IMR-90 (cell line): ENCODE data around the gene TGM1. TPM values are rescaled to one million over a fixed set of nuclear protein-coding genes. Genes with fewer than 3 reads are reported as not detected.

Experiments used
- ATAC-seq: fragments of 200-7000 bp; cut with Tn5 transposase; 2 replicates; pipeline ENCODE4 v1.9.1; 2020; ENCODE audit warnings: low read depth, mild to moderate bottlenecking, moderate library complexity
- BruUV-seq: library from RNA; stranded (reverse); fragments of 400-500 nt; replicated peaks from 2 replicates; lab custom pipeline; 2021; lab: Mats Ljungman, UMichigan
- CTCF ChIA-PET: fragments of 300-600 bp; formaldehyde crosslinking; extraction: SDS; loops from one replicate; lab custom pipeline; 2021; ENCODE audit warnings: antibody characterized with exemption; lab: Yijun Ruan, JAX
- POLR2A ChIA-PET: fragments of 300-600 bp; sonication (Branson Sonifier 250); formaldehyde crosslinking; loops from one replicate; lab custom pipeline; 2022; ENCODE audit warnings: antibody characterized with exemption; ENCODE audit not compliant: unreplicated experiment; lab: Charles Lee
- DNase-seq: peaks from one replicate; pipeline ENCODE4 v3.0.0; 2013
- H2AFZ ChIP-seq: replicated peaks from 2 replicates; pipeline ENCODE3; 2013; ENCODE audit warnings: low read length, mild to moderate bottlenecking; ENCODE audit not compliant: poor library complexity
- H2AK5ac ChIP-seq: 2 replicates; pipeline ENCODE4 v1.6.1; 2013; ENCODE audit warnings: low read depth, low read length, inconsistent platforms
- H2AK9ac ChIP-seq: replicated peaks from 2 replicates; pipeline ENCODE3; 2013; ENCODE audit warnings: mild to moderate bottlenecking, low read depth, low read length, moderate library complexity; ENCODE audit not compliant: poor library complexity
- H2BK120ac ChIP-seq: 2 replicates; pipeline ENCODE4 v1.6.1; 2013; ENCODE audit warnings: low read depth, low read length, inconsistent platforms
- H2BK15ac ChIP-seq: 3 replicates; pipeline ENCODE4 v1.6.1; 2013; ENCODE audit warnings: low read depth, low read length, inconsistent platforms
- H2BK20ac ChIP-seq: 2 replicates; pipeline ENCODE4 v1.6.1; 2013; ENCODE audit warnings: low read depth, mild to moderate bottlenecking, inconsistent platforms, low read length, moderate library complexity
- H2BK5ac ChIP-seq: 2 replicates; pipeline ENCODE4 v1.6.1; 2013; ENCODE audit warnings: mild to moderate bottlenecking, low read depth, low read length, inconsistent platforms; ENCODE audit not compliant: poor library complexity, severe bottlenecking
- H3K14ac ChIP-seq: replicated peaks from 2 replicates; pipeline ENCODE4 v1.6.1; 2013; ENCODE audit warnings: low read depth, low read length, inconsistent platforms
- H3K18ac ChIP-seq: 2 replicates; pipeline ENCODE4 v1.6.1; 2013; ENCODE audit warnings: low read depth, low read length, control low read depth
- H3K23ac ChIP-seq: 2 replicates; pipeline ENCODE4 v1.6.1; 2013; ENCODE audit warnings: low read depth, low read length, inconsistent platforms
- H3K27ac ChIP-seq: 2 replicates; pipeline ENCODE4 v1.5.1; 2013; ENCODE audit warnings: mild to moderate bottlenecking, control low read depth, low read length; ENCODE audit not compliant: insufficient read depth
- H3K27me3 ChIP-seq: 2 replicates; pipeline ENCODE4 v1.6.1; 2013; ENCODE audit warnings: low read length; ENCODE audit not compliant: control insufficient read depth, insufficient read depth
- H3K36me3 ChIP-seq: 2 replicates; pipeline ENCODE4 v1.6.1; 2013; ENCODE audit warnings: low read length, mixed read lengths; ENCODE audit not compliant: control insufficient read depth, insufficient read depth
- H3K4ac ChIP-seq: 2 replicates; pipeline ENCODE4 v1.6.1; 2013; ENCODE audit warnings: low read depth, low read length, inconsistent platforms
- H3K4me1 ChIP-seq: 2 replicates; pipeline ENCODE4 v1.6.1; 2013; ENCODE audit warnings: low read length, mixed read lengths; ENCODE audit not compliant: control insufficient read depth, insufficient read depth
- H3K4me2 ChIP-seq: 2 replicates; pipeline ENCODE4 v1.6.1; 2013; ENCODE audit warnings: low read depth, mild to moderate bottlenecking, control low read depth, low read length, moderate library complexity
- H3K4me3 ChIP-seq: 2 replicates; pipeline ENCODE4 v1.5.1; 2013; ENCODE audit warnings: low read depth, mild to moderate bottlenecking, control low read depth, low read length, moderate library complexity; ENCODE audit not compliant: insufficient read depth
- H3K56ac ChIP-seq: 2 replicates; pipeline ENCODE4 v1.6.1; 2013; ENCODE audit warnings: low read length, inconsistent platforms; ENCODE audit not compliant: insufficient read depth; ENCODE audit errors: extremely low read depth
- H3K79me1 ChIP-seq, 2 experiments: 2 replicates each; pipeline ENCODE4 v1.6.1; 2013; ENCODE audit warnings: low read length in 2 of 2, inconsistent platforms in 1 of 2, low read depth in 1 of 2
- H3K9ac ChIP-seq: 2 replicates; pipeline ENCODE4 v1.6.1; 2013; ENCODE audit warnings: low read depth, low read length, control low read depth
- H3K9me1 ChIP-seq: 2 replicates; pipeline ENCODE4 v1.6.1; 2013; ENCODE audit warnings: low read length, inconsistent platforms; ENCODE audit not compliant: insufficient read depth
- H3K9me3 ChIP-seq: 2 replicates; pipeline ENCODE4 v1.6.1; 2013; ENCODE audit warnings: low read length; ENCODE audit not compliant: control insufficient read depth, insufficient read depth
- H4K20me1 ChIP-seq: 2 replicates; pipeline ENCODE4 v1.6.1; 2013; ENCODE audit warnings: low read length, inconsistent platforms; ENCODE audit not compliant: insufficient read depth
- H4K5ac ChIP-seq: 2 replicates; pipeline ENCODE4 v1.6.1; 2013; ENCODE audit warnings: mild to moderate bottlenecking, low read depth, low read length, control low read depth
- H4K8ac ChIP-seq, 2 experiments: 2 replicates each; pipeline ENCODE4 v1.6.1; 2013; ENCODE audit warnings: low read depth in 2 of 2, low read length in 2 of 2, control low read depth in 1 of 2, inconsistent platforms in 1 of 2
- H4K91ac ChIP-seq: 2 replicates; pipeline ENCODE4 v1.6.1; 2013; ENCODE audit warnings: low read depth, low read length, inconsistent platforms; ENCODE audit not compliant: insufficient read depth
- CEBPB ChIP-seq: IDR thresholded peaks from 2 replicates; pipeline ENCODE4 v1.6.1; 2012; ENCODE audit warnings: low read depth, low read length, improper control_type of control experiment
- FOS ChIP-seq: fragments of 150-350 bp; IDR thresholded peaks from 2 replicates; pipeline ENCODE4 v1.6.1; 2016; ENCODE audit warnings: low read depth, low read length
- MAFK ChIP-seq: IDR thresholded peaks from 2 replicates; pipeline ENCODE4 v1.6.1; 2012; ENCODE audit warnings: low read depth, low read length, improper control_type of control experiment
- MAZ ChIP-seq: IDR thresholded peaks from 2 replicates; pipeline ENCODE4 v1.6.1; 2012; ENCODE audit warnings: low read depth, mild to moderate bottlenecking, low read length, improper control_type of control experiment, moderate library complexity, borderline replicate concordance
- MXI1 ChIP-seq: IDR thresholded peaks from 2 replicates; pipeline ENCODE4 v1.6.1; 2012; ENCODE audit warnings: low read depth, mild to moderate bottlenecking, low read length, moderate library complexity, borderline replicate concordance
- NFE2L2 ChIP-seq: fragments of 150-350 bp; IDR thresholded peaks from 2 replicates; pipeline ENCODE4 v1.6.1; 2016; ENCODE audit warnings: low read depth, mild to moderate bottlenecking, low read length
- POLR2A ChIP-seq: IDR thresholded peaks from 2 replicates; pipeline ENCODE4 v1.6.1; 2012; ENCODE audit warnings: mild to moderate bottlenecking, low read depth, low read length
- RAD21 ChIP-seq: IDR thresholded peaks from 2 replicates; pipeline ENCODE4 v1.6.1; 2012; ENCODE audit warnings: low read length, improper control_type of control experiment
- RCOR1 ChIP-seq: IDR thresholded peaks from 2 replicates; pipeline ENCODE4 v1.6.1; 2012; ENCODE audit warnings: mild to moderate bottlenecking, low read length, improper control_type of control experiment; ENCODE audit not compliant: insufficient replicate concordance
- RFX5 ChIP-seq: IDR thresholded peaks from 2 replicates; pipeline ENCODE4 v1.8.0; 2012; ENCODE audit warnings: low read depth, mild to moderate bottlenecking, low read length, moderate library complexity
- SMC3 ChIP-seq: fragments of 150-350 bp; IDR thresholded peaks from 2 replicates; pipeline ENCODE4 v1.6.1; 2016; ENCODE audit warnings: low read depth, mild to moderate bottlenecking, antibody characterized with exemption, low read length, moderate library complexity
- WGBS, 2 experiments: methylation state at CpG; one replicate each; pipeline versions ENCODE4 v1.1.5 to v1.1.7; 2013; ENCODE audit warnings: missing lambda C conversion rate in 2 of 2; ENCODE audit not compliant: insufficient read length in 1 of 2; ENCODE audit errors: extremely low coverage in 2 of 2; 5-methylcytosine and 5-hydroxymethylcytosine counted together
- dilution Hi-C: fragments of 300-500 bp; cut with HindIII; formaldehyde crosslinking; loops from one replicate; pipeline ENCODE4 v1.14.3; 2018; ENCODE audit warnings: low sequenced_read_pairs; ENCODE audit not compliant: unreplicated experiment
- in situ Hi-C: fragments of 300-500 bp; cut with MboI; formaldehyde crosslinking; loops from 3 replicates; pipeline ENCODE4 v1.14.3; 2019; ENCODE audit warnings: low sequenced_read_pairs, inconsistent platforms, mixed read lengths
- intact Hi-C: fragments of 100-400 bp; cut with micrococcal nuclease; formaldehyde crosslinking; loops from 2 replicates; pipeline ENCODE4 v1.10.0; 2022
- polyA plus RNA-seq, 3 experiments: library from polyadenylated mRNA; depleted of rRNA; stranded (reverse); fragments of >200 nt; gene quantifications; 2 replicates each; pipeline ENCODE4 v1.2.3, GENCODE V29; 2012; ENCODE audit warnings: low replicate concordance in 1 of 3
- total RNA-seq: library from RNA; depleted of rRNA; stranded (reverse); fragments of >200 nt; gene quantifications from 2 replicates; pipeline ENCODE4 v1.2.3, GENCODE V29; 2012
- TF ChIP-seq, protein P1 (sequence below): conservative IDR thresholded peaks from 2 replicates; pipeline ENCODE4 v1.5.1; 2012; ENCODE audit warnings: mild to moderate bottlenecking, low read depth, low read length, improper control_type of control experiment
- TF ChIP-seq, protein P2 (sequence below): fragments of 150-350 bp; IDR thresholded peaks from 2 replicates; pipeline ENCODE4 v1.6.1; 2017; ENCODE audit warnings: mild to moderate bottlenecking, antibody characterized with exemption, low read length, low read depth

Gene TGM1
- total and polyA plus RNA-seq, 2 of the 4 experiments (the other 2 are of a cell fraction), result 0.72 to 3.3 TPM

DNA sequence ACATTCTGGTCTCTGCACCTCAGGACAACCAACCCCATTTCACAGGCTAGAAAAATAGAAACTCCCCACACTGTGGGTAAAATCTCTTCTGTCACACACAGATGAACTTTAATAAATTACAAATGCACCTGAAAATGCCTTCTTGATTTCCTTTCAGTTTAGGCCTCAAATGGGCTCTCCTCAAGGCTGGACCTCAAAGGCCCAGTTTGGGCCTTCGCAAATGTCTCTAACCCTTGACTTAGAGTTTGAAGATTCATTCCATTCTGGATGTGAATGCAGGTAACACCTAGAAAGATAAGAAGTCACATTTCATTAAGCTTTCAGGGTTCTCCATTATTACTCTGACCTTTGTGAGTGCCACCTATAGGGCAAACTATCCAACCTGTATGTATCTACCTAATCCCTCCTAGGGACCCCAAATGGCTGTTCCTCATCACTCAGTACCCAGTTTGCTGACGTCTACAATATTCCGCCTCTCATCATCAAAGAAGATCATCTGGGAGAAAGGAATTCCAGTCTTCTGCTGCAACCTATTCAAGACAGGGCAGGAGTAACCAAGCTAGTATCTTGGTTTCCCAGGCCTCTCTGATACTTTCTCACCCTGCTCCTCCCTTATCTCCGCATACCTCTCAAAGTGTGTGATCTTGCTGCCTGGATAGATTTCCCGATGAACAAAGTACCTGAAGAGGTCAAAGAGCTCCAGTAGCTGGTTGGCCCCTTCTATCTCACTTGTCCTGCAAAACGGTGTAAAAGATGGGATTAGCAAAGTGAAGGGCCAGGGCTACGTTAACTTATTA is 48.9 kb downstream of the TGM1 start:
- H2BK120ac ChIP-seq, result 0 out of 2 replicates have a peak overlapping the region, but pooled peaks have one; percentile 50
- H2AFZ ChIP-seq, result peak overlapping the region; percentile 98
- in situ Hi-C loops (no loop called here), dilution Hi-C loops (no loop called here), intact Hi-C loops (loop anchor here (1.0 to 10.0 kb wide), 2 partner anchors 85 to 221 kb away; partner anchors contain the start of genes DHRS1 and NOP9)
- H2AK5ac ChIP-seq, result peak overlapping the region; percentile 96
- H2BK20ac ChIP-seq, result 0 out of 2 replicates have a peak overlapping the region, but pooled peaks have one; percentile 23
- CTCF ChIA-PET, result interaction anchor here (0.6 kb wide), 1 partner anchor 1051 kb away, joined by 3 read pairs; no protein-coding TSS in a partner anchor
- H3K36me3 ChIP-seq, result peaks cover 26% of the 10 kb centered on the region
- POLR2A ChIA-PET, result no interaction called here
- peak overlapping the region; percentile 99 for H4K5ac ChIP-seq
- H2BK5ac ChIP-seq, result peak overlapping the region; percentile 90
- peaks cover 24 to 68% of the 10 kb centered on the region in 2 experiments for H3K79me1 ChIP-seq
- H3K9ac ChIP-seq, result peak overlapping the region; percentile 89
- H3K14ac ChIP-seq, result peak overlapping the region; percentile 98
- peak overlapping the region; percentile 91 for H4K91ac ChIP-seq
- peak overlapping the region; percentile 98 for H3K4ac ChIP-seq
- no peak overlapping the region for H3K18ac ChIP-seq
- H3K9me3 ChIP-seq, result no peaks in the 10 kb centered on the region
- peak overlapping the region; percentile 78; the same call in 1 of the 3 replicates for H2BK15ac ChIP-seq
- H3K56ac ChIP-seq, result peak overlapping the region; percentile 82
- H2AK9ac ChIP-seq, result peak overlapping the region; percentile 99
- no peaks in the 10 kb centered on the region for H4K20me1 ChIP-seq
- BruUV-seq, result no TSS peak
- peaks cover 2% of the 10 kb centered on the region for H3K4me1 ChIP-seq
- 90% methylated on average over 2 of the region's 7 CpGs; no CpG with 5 or more reads in 1 of the 2 experiments for WGBS, 2 experiments
- H3K9me1 ChIP-seq, result peaks cover 16% of the 10 kb centered on the region; the same call in 1 of the 2 replicates
- H4K8ac ChIP-seq, result peak overlapping the region; percentile 85 to 100
- peak overlapping the region; percentile 97 for H3K4me2 ChIP-seq
- H3K23ac ChIP-seq, result peak overlapping the region; percentile 82; the same call in 1 of the 2 replicates
- DNase-seq (no peak), ATAC-seq (no peak)
- no peaks in the 10 kb centered on the region for H3K27me3 ChIP-seq
- peak overlapping the region; percentile 81 for H3K27ac ChIP-seq
- H3K4me3 ChIP-seq, result peak overlapping the region; percentile 79
- TF ChIP-seq MAZ (no peak), RCOR1 (no peak), RFX5 (no peak), MAFK (no peak), NFE2L2 (no peak), SMC3 (no peak), MXI1 (no peak), POLR2A (no peak), CEBPB (no peak), FOS (no peak), RAD21 (no peak)
- TF ChIP-seq, protein P1, sequence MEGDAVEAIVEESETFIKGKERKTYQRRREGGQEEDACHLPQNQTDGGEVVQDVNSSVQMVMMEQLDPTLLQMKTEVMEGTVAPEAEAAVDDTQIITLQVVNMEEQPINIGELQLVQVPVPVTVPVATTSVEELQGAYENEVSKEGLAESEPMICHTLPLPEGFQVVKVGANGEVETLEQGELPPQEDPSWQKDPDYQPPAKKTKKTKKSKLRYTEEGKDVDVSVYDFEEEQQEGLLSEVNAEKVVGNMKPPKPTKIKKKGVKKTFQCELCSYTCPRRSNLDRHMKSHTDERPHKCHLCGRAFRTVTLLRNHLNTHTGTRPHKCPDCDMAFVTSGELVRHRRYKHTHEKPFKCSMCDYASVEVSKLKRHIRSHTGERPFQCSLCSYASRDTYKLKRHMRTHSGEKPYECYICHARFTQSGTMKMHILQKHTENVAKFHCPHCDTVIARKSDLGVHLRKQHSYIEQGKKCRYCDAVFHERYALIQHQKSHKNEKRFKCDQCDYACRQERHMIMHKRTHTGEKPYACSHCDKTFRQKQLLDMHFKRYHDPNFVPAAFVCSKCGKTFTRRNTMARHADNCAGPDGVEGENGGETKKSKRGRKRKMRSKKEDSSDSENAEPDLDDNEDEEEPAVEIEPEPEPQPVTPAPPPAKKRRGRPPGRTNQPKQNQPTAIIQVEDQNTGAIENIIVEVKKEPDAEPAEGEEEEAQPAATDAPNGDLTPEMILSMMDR, result no peak
- TF ChIP-seq, protein P2, sequence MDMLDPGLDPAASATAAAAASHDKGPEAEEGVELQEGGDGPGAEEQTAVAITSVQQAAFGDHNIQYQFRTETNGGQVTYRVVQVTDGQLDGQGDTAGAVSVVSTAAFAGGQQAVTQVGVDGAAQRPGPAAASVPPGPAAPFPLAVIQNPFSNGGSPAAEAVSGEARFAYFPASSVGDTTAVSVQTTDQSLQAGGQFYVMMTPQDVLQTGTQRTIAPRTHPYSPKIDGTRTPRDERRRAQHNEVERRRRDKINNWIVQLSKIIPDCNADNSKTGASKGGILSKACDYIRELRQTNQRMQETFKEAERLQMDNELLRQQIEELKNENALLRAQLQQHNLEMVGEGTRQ, result no peak
